SK-N-SH treated with all-trans-retinoic acid at 6 μM for 48 hours (cell line): ENCODE measurements around the gene C18orf32.
"Not testable (repeated sequence)": the region's sequence is repeated elsewhere in the genome, so short reads cannot be mapped to it uniquely, and the experiment has no call there.

Source experiments
- GLIS3 ChIP-seq: fragments of 250-450 bp; sonication (Bioruptor Pico); IDR thresholded peaks from 2 replicates; pipeline ENCODE4 v1.5.0; 2020; ENCODE audit warnings: mild to moderate bottlenecking, moderate library complexity
- PPARA ChIP-seq: fragments of 250-450 bp; sonication (Bioruptor Pico); IDR thresholded peaks from 2 replicates; pipeline ENCODE4 v1.5.0; 2020; ENCODE audit warnings: mild to moderate bottlenecking, borderline replicate concordance
- RARB ChIP-seq: fragments of 250-450 bp; sonication (Bioruptor Pico); IDR thresholded peaks from 2 replicates; pipeline ENCODE4 v1.8.0; 2021; ENCODE audit warnings: mild to moderate bottlenecking, moderate library complexity
- TOX ChIP-seq: fragments of 250-450 bp; sonication (Bioruptor Pico); IDR thresholded peaks from 2 replicates; pipeline ENCODE4 v1.8.0; 2021; ENCODE audit warnings: mild to moderate bottlenecking, moderate library complexity, borderline replicate concordance
- ZC3H10 ChIP-seq: fragments of 250-450 bp; sonication (Bioruptor Pico); IDR thresholded peaks from 2 replicates; pipeline ENCODE4 v1.5.1; 2021; ENCODE audit warnings: mild to moderate bottlenecking, moderate library complexity
- ZFP3 ChIP-seq: fragments of 250-450 bp; sonication (Bioruptor Pico); IDR thresholded peaks from 2 replicates; pipeline ENCODE4 v1.5.0; 2020; ENCODE audit warnings: mild to moderate bottlenecking, moderate library complexity
- ZNF8 ChIP-seq: fragments of 450-650 bp; formaldehyde crosslinking; IDR thresholded peaks from 2 replicates; pipeline ENCODE4 v1.5.0; 2020; ENCODE audit warnings: mild to moderate bottlenecking, moderate library complexity
- TF ChIP-seq, protein P1 (sequence below): fragments of 250-450 bp; sonication (Bioruptor Pico); IDR thresholded peaks from 2 replicates; pipeline ENCODE4 v1.5.0; 2020; ENCODE audit warnings: mild to moderate bottlenecking, moderate library complexity
- TF ChIP-seq, protein P2 (sequence below): fragments of 250-450 bp; sonication (Bioruptor Pico); IDR thresholded peaks from 2 replicates; pipeline ENCODE4 v1.8.0; 2020; ENCODE audit warnings: mild to moderate bottlenecking, moderate library complexity, borderline replicate concordance
- TF ChIP-seq, protein P3 (sequence below): fragments of 250-450 bp; sonication (Bioruptor Pico); IDR thresholded peaks from 2 replicates; pipeline ENCODE4 v1.5.1; 2020; ENCODE audit warnings: low read depth, mild to moderate bottlenecking, moderate library complexity

DNA sequence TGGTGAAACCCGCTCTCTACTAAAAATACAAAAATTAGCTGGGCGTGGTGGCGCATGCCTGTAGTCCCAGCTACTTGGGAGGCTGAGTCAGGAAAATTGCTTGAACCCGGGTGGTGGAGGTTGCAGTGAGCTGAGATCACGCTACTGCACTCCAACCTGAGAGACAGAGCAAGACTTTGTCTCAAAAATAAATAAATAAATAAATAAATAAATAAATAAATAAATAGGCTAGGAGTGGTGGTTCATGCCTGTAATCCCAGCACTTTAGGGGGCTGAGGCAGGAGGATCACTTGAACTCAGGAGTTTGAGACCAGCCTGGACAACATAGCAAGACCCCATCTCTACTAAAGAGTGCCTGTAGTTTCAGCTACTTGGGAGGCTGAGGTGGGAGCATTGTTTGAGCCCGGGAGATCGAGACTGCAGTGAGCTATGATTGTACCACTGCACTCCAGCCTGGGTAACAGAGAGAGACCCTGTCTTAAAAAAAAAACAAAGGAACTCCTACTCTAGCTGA is 36.6 kb upstream of the C18orf32 start:
- TF ChIP-seq TOX (CRISPR knock-in tag); ZFP3 (CRISPR knock-in tag); PPARA (CRISPR knock-in tag); GLIS3; ZNF8 (CRISPR knock-in tag); RARB; ZC3H10 (CRISPR knock-in tag): not testable (repeated sequence)
- TF ChIP-seq, protein P1, sequence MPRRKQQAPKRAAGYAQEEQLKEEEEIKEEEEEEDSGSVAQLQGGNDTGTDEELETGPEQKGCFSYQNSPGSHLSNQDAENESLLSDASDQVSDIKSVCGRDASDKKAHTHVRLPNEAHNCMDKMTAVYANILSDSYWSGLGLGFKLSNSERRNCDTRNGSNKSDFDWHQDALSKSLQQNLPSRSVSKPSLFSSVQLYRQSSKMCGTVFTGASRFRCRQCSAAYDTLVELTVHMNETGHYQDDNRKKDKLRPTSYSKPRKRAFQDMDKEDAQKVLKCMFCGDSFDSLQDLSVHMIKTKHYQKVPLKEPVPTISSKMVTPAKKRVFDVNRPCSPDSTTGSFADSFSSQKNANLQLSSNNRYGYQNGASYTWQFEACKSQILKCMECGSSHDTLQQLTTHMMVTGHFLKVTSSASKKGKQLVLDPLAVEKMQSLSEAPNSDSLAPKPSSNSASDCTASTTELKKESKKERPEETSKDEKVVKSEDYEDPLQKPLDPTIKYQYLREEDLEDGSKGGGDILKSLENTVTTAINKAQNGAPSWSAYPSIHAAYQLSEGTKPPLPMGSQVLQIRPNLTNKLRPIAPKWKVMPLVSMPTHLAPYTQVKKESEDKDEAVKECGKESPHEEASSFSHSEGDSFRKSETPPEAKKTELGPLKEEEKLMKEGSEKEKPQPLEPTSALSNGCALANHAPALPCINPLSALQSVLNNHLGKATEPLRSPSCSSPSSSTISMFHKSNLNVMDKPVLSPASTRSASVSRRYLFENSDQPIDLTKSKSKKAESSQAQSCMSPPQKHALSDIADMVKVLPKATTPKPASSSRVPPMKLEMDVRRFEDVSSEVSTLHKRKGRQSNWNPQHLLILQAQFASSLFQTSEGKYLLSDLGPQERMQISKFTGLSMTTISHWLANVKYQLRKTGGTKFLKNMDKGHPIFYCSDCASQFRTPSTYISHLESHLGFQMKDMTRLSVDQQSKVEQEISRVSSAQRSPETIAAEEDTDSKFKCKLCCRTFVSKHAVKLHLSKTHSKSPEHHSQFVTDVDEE (CRISPR knock-in tag), result not testable (repeated sequence)
- TF ChIP-seq, protein P2, sequence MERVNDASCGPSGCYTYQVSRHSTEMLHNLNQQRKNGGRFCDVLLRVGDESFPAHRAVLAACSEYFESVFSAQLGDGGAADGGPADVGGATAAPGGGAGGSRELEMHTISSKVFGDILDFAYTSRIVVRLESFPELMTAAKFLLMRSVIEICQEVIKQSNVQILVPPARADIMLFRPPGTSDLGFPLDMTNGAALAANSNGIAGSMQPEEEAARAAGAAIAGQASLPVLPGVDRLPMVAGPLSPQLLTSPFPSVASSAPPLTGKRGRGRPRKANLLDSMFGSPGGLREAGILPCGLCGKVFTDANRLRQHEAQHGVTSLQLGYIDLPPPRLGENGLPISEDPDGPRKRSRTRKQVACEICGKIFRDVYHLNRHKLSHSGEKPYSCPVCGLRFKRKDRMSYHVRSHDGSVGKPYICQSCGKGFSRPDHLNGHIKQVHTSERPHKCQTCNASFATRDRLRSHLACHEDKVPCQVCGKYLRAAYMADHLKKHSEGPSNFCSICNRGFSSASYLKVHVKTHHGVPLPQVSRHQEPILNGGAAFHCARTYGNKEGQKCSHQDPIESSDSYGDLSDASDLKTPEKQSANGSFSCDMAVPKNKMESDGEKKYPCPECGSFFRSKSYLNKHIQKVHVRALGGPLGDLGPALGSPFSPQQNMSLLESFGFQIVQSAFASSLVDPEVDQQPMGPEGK (CRISPR knock-in tag), result not testable (repeated sequence)
- TF ChIP-seq, protein P3, sequence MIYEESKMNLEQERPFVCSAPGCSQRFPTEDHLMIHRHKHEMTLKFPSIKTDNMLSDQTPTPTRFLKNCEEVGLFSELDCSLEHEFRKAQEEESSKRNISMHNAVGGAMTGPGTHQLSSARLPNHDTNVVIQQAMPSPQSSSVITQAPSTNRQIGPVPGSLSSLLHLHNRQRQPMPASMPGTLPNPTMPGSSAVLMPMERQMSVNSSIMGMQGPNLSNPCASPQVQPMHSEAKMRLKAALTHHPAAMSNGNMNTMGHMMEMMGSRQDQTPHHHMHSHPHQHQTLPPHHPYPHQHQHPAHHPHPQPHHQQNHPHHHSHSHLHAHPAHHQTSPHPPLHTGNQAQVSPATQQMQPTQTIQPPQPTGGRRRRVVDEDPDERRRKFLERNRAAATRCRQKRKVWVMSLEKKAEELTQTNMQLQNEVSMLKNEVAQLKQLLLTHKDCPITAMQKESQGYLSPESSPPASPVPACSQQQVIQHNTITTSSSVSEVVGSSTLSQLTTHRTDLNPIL, result not testable (repeated sequence)
